Activated T-helper 2 cell treated with anti-CD3 and anti-CD28 coated beads, Interferon-gamma antibody, Interleukin-2, Interleukin-4, amounts not matched to agents 10 μg/mL and 5 μg/mL and 100 μg/mL, durations not matched to agents 14 hours and 24 hours and 36 hours (primary cell): Measurements from ENCODE around the gene ADGRA1. TPM values are rescaled to one million over a fixed set of nuclear protein-coding genes. Genes with fewer than 3 reads are reported as not detected.
"Not testable (repeated sequence)": the region's sequence is repeated elsewhere in the genome, so short reads cannot be mapped to it uniquely, and the experiment has no call there.

Source experiments
- DNase-seq: peaks from one replicate; pipeline ENCODE4 v3.0.0; 2021; ENCODE audit warnings: low spot score
- H3K27ac Mint-ChIP-seq: one replicate; pipeline ENCODE4 v1.8.0; 2021; ENCODE audit warnings: mixed read lengths
- H3K27me3 Mint-ChIP-seq: one replicate; pipeline ENCODE4 v1.8.0; 2021; ENCODE audit warnings: low read depth, mixed read lengths
- H3K36me3 Mint-ChIP-seq: one replicate; pipeline ENCODE4 v1.8.0; 2021; ENCODE audit warnings: low read depth, mixed read lengths
- H3K4me1 Mint-ChIP-seq: one replicate; pipeline ENCODE4 v1.8.0; 2021; ENCODE audit warnings: low read depth, mixed read lengths
- H3K4me3 Mint-ChIP-seq: one replicate; pipeline ENCODE4 v1.8.0; 2021; ENCODE audit warnings: low read depth, mild to moderate bottlenecking, moderate library complexity, mixed read lengths
- H3K9me3 Mint-ChIP-seq: one replicate; pipeline ENCODE4 v1.8.0; 2021; ENCODE audit warnings: mixed read lengths
- intact Hi-C: fragments of 100-400 bp; cut with micrococcal nuclease; formaldehyde crosslinking; loops from one replicate; pipeline ENCODE4 v1.15.1; 2023
- total RNA-seq: library from RNA; stranded (reverse); gene quantifications from 2 replicates; pipeline ENCODE4 v1.2.3, GENCODE V29; 2022

ADGRA1 gene
- total RNA-seq, 1 donor from 2014 or later, result not detected

DNA sequence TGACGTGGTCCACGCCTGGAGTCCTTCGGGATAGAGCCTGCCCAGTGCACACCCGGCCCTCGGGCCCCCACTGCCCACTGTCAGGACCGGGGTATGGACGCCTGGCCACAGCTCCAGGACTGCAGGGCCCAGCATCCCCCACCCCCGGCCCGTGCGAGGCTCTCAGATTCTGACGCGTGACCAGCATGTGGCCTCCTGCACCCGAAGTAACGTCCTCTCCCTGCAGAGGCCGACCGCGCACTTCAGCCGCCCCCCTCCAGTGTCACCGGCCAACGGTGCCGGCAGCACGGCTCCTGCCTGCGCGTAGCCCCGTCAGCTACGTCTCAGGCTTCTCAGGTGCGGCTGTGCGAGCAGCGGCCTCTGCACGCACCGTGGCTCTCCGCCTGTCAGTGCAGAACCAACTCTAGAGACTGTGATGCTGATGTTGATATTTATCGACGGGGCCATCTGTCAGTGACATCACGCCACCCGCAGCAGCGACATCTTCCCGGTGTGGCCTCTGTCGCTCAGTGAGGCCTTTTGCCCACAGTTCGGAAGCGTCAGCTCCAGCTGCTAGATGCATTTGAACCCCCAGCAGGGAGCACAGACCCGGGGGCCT, 40.1 kb upstream of the ADGRA1 start:
- H3K4me3 Mint-ChIP-seq, result no peak overlapping the region
- H3K9me3 Mint-ChIP-seq, result no peaks in the 10 kb centered on the region
- no peaks in the 10 kb centered on the region for H3K4me1 Mint-ChIP-seq
- no peak for DNase-seq
- H3K27me3 Mint-ChIP-seq, result no peaks in the 10 kb centered on the region
- H3K27ac Mint-ChIP-seq, result no peak overlapping the region
- no peaks in the 10 kb centered on the region for H3K36me3 Mint-ChIP-seq
- intact Hi-C loops, result no loop called here

DNA sequence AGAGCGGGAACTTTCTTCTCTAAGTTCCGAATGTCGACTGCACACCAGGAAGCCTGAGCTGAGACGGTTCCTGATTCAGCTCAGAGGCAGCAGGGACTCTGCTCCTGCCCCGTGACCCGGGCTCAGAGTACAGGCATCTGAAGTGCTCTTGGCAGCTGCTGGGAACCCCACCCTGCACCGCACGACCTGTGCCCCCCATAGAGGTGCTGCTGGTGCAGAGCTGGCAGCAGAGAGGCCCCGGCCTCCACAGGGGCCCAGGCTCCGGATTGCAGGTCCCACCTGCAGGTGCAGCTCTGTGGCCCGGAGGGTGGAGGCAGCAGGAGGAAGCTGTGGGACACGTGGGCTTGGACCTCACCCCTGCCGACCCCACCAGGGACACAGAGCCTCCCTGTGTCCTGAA, 39.5 kb upstream of the ADGRA1 start:
- H3K4me3 Mint-ChIP-seq, result no peak overlapping the region
- no peak for DNase-seq
- intact Hi-C loops, result no loop called here
- no peaks in the 10 kb centered on the region for H3K27me3 Mint-ChIP-seq
- H3K36me3 Mint-ChIP-seq, result no peaks in the 10 kb centered on the region
- no peaks in the 10 kb centered on the region for H3K9me3 Mint-ChIP-seq
- no peak overlapping the region for H3K27ac Mint-ChIP-seq
- no peaks in the 10 kb centered on the region for H3K4me1 Mint-ChIP-seq

DNA sequence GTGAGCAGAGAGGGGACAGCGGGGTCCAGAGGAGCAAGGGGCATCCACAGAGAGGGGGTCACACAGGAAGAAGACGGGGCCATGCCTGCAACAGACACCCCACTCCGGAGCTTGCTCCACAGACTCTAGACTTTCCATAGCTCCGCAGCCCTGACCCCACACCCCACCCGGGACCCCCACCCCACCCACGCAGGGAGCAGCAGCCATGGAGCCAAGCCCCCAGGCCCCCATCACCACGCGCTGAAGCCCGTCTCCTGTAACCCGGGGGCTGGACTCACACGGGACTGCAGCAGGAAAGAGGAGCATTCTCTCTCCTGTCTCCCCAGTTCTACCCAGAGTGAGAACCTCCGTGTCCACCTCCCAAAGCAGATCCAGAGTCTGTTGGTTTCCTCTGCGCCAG, 38.8 kb upstream of the ADGRA1 start:
- no peak for DNase-seq
- Mint-ChIP-seq H3K36me3 (no peaks in the 10 kb centered on the region), H3K4me1 (no peaks in the 10 kb centered on the region), H3K4me3 (no peak overlapping the region), H3K27me3 (no peaks in the 10 kb centered on the region), H3K9me3 (no peaks in the 10 kb centered on the region), H3K27ac (no peak overlapping the region)
- intact Hi-C loops, result no loop called here

DNA sequence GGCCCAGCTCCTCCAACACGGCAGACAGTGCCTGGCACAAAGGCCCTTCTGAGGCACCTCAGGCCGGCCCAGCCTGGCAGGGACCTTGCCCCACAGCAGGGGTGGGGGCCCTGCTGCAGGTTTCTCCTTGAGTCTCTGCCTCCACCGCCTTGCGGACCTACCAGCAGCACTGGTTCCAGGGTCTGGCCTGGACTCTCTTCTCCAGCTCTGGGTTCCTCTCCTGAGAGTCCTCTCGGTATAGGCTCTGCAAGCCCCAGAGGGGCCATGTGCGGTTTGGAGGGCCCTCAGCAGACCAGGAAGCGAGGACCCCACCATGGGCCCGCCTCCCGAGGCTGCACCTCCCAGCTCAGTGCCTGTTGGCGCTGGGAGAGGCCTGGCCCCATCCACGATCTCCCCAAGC, 38.1 kb upstream of the ADGRA1 start:
- Mint-ChIP-seq H3K4me3 (no peak overlapping the region), H3K4me1 (no peaks in the 10 kb centered on the region), H3K27me3 (no peaks in the 10 kb centered on the region), H3K27ac (no peak overlapping the region), H3K36me3 (no peaks in the 10 kb centered on the region), H3K9me3 (no peaks in the 10 kb centered on the region)
- intact Hi-C loops, result no loop called here
- no peak for DNase-seq

DNA sequence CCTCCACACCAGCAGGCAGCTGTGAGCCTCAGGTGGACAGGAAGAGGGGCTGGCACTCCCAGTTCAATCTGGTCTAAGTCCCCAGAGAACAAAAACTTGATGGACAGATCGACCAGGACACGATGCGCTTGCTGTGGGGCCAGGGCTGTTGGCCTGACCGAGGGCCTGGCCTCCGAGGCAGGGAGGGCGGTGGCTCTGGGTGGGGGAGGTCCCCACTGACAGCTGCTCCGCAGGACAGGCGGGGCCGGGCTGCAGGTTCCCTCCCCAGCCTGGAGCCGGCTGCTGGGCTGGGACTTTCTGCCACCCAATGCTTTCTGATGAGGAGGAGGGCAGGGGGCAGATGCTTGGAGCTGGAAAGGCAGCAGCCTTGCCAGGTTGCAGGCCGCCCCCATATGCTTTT, 37.4 kb upstream of the ADGRA1 start:
- no peak overlapping the region for H3K27ac Mint-ChIP-seq
- H3K27me3 Mint-ChIP-seq, result no peaks in the 10 kb centered on the region
- no peak overlapping the region for H3K4me3 Mint-ChIP-seq
- intact Hi-C loops, result no loop called here
- no peak for DNase-seq
- H3K9me3 Mint-ChIP-seq, result no peaks in the 10 kb centered on the region
- H3K36me3 Mint-ChIP-seq, result no peaks in the 10 kb centered on the region
- no peaks in the 10 kb centered on the region for H3K4me1 Mint-ChIP-seq

DNA sequence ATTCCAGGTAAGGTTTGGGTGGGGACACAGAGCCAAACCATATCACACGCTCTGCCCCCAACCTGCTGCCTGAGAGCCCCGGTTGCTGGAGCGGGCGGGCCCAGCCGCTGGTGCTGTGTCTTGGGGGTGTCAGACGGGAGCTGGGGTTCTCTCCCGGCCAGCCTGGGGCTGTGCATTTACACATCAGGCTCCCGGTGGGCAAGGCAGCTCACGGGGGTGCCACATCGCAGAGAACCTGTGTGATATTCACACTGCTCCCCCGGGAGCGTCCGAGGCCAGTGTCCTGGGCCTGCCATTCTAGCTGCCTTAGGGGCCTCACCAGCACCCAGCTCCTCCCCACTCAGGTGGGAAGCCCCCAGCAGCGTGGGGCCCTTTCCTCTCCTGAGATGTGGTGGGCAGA, 35.6 kb upstream of the ADGRA1 start:
- intact Hi-C loops, result no loop called here
- Mint-ChIP-seq H3K4me3 (no peak overlapping the region), H3K27ac (no peak overlapping the region), H3K4me1 (no peaks in the 10 kb centered on the region), H3K27me3 (no peaks in the 10 kb centered on the region), H3K9me3 (no peaks in the 10 kb centered on the region), H3K36me3 (no peaks in the 10 kb centered on the region)
- no peak for DNase-seq

DNA sequence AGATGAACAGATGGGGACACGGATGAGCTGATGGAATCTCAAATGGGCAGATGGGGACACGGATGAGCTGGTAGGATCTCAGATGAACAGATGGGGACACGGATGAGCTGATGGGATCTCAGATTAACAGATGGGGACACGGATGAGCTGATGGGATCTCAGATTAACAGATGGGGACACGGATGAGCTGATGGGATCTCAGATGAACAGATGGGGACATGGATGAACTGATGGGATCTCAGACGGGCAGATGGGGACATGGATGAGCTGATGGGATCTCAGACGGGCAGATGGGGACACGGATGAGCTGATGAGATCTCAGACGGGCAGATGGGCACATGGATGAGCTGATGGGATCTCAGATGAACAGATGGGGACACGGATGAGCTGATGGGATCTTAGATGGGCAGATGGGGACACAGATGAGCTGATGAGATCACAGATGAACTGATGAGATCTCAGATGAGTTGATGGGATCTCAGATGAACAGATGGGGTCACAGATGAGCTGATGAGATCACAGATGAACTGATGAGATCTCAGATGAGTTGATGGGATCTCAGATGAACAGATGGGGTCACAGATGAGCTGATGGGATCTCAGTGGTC, 34.1 kb upstream of the ADGRA1 start:
- H3K27ac Mint-ChIP-seq, H3K27me3 Mint-ChIP-seq, intact Hi-C loops, H3K4me1 Mint-ChIP-seq, H3K36me3 Mint-ChIP-seq, H3K9me3 Mint-ChIP-seq, DNase-seq, H3K4me3 Mint-ChIP-seq: not testable (repeated sequence)

DNA sequence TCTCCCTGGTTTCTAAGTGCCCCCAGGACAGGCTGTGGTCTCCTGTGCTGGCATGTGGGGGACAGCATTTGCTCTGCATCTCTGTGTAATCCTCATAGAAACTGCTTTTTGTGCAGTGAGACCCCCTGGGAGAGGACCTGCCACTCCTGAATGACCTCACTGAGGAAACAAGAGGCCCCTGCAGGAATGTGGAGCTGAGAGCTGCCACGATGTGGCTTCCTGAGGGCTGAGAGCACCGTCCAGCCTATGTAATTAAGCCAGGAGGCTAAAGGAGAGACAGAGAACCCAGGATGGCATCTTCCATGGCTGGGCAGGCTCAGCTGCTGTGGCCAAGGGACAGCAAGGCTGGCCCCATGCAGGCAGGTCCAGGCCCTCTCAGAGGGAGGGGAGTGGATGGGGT, 32.3 kb upstream of the ADGRA1 start:
- no peak for DNase-seq
- Mint-ChIP-seq H3K36me3 (no peaks in the 10 kb centered on the region), H3K4me3 (no peak overlapping the region), H3K9me3 (no peaks in the 10 kb centered on the region), H3K27ac (no peak overlapping the region), H3K27me3 (no peaks in the 10 kb centered on the region), H3K4me1 (peaks cover 7% of the 10 kb centered on the region)
- intact Hi-C loops, result no loop called here

DNA sequence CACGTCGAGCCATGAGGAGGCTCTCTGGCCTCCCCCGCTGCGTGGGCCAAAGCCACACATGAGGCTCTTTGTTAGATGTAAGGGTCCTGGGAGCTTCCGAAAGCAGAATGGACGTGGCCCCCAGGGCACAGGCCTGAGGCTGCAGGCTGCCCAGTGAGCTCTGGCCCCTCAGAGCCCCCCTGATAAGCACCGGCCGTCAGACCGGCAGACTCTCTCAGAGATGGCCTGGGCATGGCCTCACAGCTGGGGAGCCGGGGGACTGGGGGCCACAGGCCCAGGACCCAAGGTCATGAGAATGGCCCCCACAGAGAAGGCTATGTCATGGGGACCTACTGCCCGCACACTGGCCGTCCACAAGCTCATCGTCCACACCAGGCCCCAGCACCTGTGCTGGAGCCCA, 31.7 kb upstream of the ADGRA1 start:
- Mint-ChIP-seq H3K9me3 (no peaks in the 10 kb centered on the region), H3K4me3 (no peak overlapping the region), H3K36me3 (no peaks in the 10 kb centered on the region), H3K4me1 (peaks cover 7% of the 10 kb centered on the region), H3K27ac (no peak overlapping the region), H3K27me3 (no peaks in the 10 kb centered on the region)
- no peak for DNase-seq
- intact Hi-C loops, result no loop called here

DNA sequence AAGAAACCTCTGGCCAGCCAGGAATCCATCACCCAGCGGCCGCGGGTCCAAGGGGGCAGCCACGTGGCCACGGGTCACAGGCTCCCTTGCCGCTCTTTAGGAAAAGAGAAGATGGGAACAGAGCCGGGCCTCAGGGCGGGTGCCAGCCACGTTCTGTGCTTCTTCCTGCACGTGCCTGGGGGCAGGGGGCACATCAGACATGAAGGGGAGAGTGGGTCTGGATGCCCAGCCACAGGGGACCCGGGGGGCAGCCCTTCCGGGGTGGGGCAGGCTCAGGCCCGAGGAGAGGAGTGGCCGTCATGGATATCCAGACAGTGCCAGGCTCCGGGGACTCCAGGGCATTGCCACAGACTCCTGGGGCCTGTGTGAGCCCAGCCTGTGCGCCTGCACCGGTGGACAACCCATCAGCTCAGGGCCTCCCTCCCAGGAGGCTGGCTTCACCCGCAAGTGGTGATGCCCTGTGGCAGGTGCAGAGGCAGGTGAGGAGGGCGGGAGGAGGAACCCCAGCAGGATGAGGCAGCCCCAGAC, 31.0 kb upstream of the ADGRA1 start:
- peaks cover 7% of the 10 kb centered on the region for H3K4me1 Mint-ChIP-seq

DNA sequence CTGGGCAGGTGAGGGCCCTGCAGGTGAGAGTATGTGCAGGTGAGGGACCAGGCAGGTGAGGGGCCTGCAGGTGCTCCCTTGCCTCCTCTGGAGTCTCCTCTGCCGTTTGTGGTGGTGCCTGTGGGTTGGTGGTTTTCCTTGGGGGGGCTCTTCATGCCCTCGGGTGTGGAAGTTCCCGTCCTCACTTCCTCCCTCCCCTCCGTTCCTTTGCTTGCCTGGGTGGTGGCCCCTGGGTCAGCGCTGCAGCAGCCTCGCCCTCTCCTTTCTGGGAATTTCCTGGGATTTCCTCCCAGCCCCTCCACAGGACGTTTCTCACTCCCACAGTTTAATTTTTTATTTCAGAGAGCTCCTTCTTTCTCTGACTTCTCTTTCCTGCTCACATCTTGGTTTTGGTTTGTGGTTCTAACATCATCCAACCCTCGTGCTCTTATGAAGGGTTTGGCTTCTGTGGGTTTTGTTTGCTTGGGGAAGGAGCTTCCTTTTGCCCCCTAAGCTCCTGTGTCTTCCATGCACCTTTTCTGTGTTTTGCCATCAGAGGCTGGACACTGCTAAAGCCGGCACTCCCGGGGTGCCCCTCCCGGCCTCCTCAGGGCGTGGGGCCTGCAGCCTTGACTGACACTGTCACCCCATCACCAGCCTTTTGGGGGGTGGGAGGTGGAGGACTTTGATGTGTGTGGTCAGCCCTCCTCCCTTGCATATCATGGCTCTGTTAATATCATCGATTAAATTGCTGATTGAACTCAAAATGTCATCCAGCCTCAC, 29.2 kb upstream of the ADGRA1 start:
- Mint-ChIP-seq H3K9me3 (no peaks in the 10 kb centered on the region), H3K36me3 (no peaks in the 10 kb centered on the region), H3K4me3 (no peak overlapping the region), H3K4me1 (peaks cover 7% of the 10 kb centered on the region), H3K27me3 (no peaks in the 10 kb centered on the region), H3K27ac (no peak overlapping the region)
- intact Hi-C loops, result no loop called here
- DNase-seq, result no peak

More for the DNA sequence above, 31.0 kb upstream of the ADGRA1 start:
- DNase-seq, result no peak
- Mint-ChIP-seq H3K27ac (no peak overlapping the region), H3K9me3 (no peaks in the 10 kb centered on the region), H3K36me3 (no peaks in the 10 kb centered on the region), H3K4me3 (no peak overlapping the region), H3K27me3 (no peaks in the 10 kb centered on the region)
- intact Hi-C loops, result no loop called here

DNA sequence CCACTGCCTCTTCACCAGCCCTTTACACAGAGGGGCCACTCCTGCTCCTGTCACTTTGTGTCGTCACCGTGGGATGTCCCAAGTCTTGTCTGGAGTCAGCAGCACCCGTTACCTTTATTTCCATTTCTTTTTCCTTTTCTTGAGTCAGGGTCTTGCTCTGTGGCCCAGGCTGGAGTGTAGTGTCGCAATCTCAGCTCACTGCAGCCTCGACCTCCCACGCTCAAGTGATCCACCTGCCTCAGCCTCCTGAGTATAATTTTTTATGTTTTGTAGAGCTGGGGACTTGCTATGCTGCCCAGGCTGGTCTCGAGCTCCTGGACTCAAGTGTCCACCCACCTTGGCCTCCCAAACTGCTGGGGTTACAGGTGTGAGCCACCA, 28.6 kb upstream of the ADGRA1 start:
- H3K27ac Mint-ChIP-seq, result no peak overlapping the region
- intact Hi-C loops, result no loop called here

DNA sequence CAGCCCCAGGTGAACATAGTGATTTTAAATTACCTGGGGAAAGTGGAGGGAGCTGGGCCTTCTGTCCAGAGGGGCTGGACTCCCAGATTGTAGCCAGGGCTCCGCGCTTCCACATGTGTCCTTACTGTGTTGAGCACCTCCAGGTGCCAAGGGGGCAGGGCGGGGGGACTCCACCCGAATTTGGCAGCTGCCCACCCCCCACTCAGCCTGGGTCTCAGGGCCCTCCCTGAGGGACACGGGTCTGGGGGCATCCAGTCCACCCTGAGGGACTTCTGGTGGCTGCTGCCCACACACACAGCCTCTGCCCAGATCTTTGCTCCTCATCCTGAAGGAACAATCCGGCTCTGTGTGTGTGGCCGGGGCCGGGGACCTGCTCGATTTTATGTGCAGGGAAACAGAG, 28.2 kb upstream of the ADGRA1 start:
- no peaks in the 10 kb centered on the region for H3K36me3 Mint-ChIP-seq
- no peak overlapping the region for H3K27ac Mint-ChIP-seq
- intact Hi-C loops, result no loop called here
- no peak for DNase-seq
- no peaks in the 10 kb centered on the region for H3K27me3 Mint-ChIP-seq
- peaks cover 7% of the 10 kb centered on the region for H3K4me1 Mint-ChIP-seq
- H3K9me3 Mint-ChIP-seq, result no peaks in the 10 kb centered on the region
- no peak overlapping the region for H3K4me3 Mint-ChIP-seq

More for the DNA sequence above, 28.6 kb upstream of the ADGRA1 start:
- H3K9me3 Mint-ChIP-seq, result no peaks in the 10 kb centered on the region
- no peaks in the 10 kb centered on the region for H3K27me3 Mint-ChIP-seq
- H3K36me3 Mint-ChIP-seq, result no peaks in the 10 kb centered on the region
- H3K4me1 Mint-ChIP-seq, result peaks cover 7% of the 10 kb centered on the region
- DNase-seq, result no peak
- H3K4me3 Mint-ChIP-seq, result no peak overlapping the region
